Stomach (tissue), 4 donors: ENCODE measurements around the gene B3GNT7.

Experiments
- CTCF ChIP-seq, 7 experiments: fragments of 450-650 bp in 4 of 7; fragments of 200-600 bp in 3 of 7; sonication (generic) in 3 of 7; IDR thresholded peaks; one replicate each; pipeline ENCODE4 v1.5.1; 2016 to 2019; ENCODE audit warnings: antibody characterized with exemption in 7 of 7, control low read depth in 2 of 7, mild to moderate bottlenecking in 1 of 7
- EP300 ChIP-seq: sonication (generic); formaldehyde crosslinking; IDR thresholded peaks from one replicate; pipeline ENCODE4 v1.6.1; 2017; ENCODE audit warnings: antibody characterized with exemption
- POLR2A ChIP-seq, 4 donors: fragments of 450-650 bp; IDR thresholded peaks; one replicate each; pipeline ENCODE4 v1.6.1; 2016; ENCODE audit warnings: antibody characterized with exemption in 4 of 4, control low read depth in 2 of 4, mild to moderate bottlenecking in 1 of 4, moderate library complexity in 1 of 4
- POLR2AphosphoS5 ChIP-seq, 3 donors: sonication (generic); formaldehyde crosslinking; IDR thresholded peaks; one replicate each; pipeline ENCODE4 v1.6.1; 2016; ENCODE audit warnings: antibody characterized with exemption in 3 of 3

GRCh38 chr2:231392431-231393148 is 2.9 kb upstream of the B3GNT7 start:
- TF ChIP-seq CTCF (IDR thresholded peaks at IDR 0.05) (no peak), POLR2A (IDR thresholded peaks at IDR 0.05) (no peak), POLR2AphosphoS5 (IDR thresholded peaks at IDR 0.05) (no peak), EP300 (no peak)
